ENCODE results near the gene APPL2.

Gene APPL2

GRCh38 chr12:105235732-105236476 is at the start of gene APPL2:
TSS of gene APPL2 (minus strand) at chr12:105236174. CDS start at chr12:105236012, 162 bp downstream.
- DNase-seq (ENCODE audit: low read depth in 2 of 2): peak; percentile 63 to 64

DNA sequence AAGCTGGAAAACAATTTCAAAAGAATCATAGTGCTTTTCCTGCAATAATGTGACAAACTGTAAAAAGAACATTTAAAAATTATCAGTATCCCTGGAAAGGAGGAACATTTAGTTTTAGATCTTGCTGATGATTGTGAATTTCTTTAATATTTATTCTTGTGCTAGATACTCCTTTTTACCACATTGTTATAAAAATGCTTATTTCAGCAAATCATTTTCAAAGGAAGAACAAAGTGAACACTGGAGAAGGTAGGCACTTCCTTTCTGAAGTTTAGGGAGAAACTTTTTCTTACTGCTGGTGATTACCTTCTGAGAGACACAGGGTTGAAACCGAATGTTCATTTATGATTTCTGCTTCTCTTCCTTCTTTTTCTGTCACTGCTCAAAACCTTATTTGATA is 49.4 kb upstream of the APPL2 start:
- no peak for DNase-seq (ENCODE audit: low read depth in 2 of 2)

GRCh38 chr12:105281694-105282049 is 45.7 kb upstream of the APPL2 start:
- no peak for DNase-seq (ENCODE audit: low read depth in 2 of 2)

DNA sequence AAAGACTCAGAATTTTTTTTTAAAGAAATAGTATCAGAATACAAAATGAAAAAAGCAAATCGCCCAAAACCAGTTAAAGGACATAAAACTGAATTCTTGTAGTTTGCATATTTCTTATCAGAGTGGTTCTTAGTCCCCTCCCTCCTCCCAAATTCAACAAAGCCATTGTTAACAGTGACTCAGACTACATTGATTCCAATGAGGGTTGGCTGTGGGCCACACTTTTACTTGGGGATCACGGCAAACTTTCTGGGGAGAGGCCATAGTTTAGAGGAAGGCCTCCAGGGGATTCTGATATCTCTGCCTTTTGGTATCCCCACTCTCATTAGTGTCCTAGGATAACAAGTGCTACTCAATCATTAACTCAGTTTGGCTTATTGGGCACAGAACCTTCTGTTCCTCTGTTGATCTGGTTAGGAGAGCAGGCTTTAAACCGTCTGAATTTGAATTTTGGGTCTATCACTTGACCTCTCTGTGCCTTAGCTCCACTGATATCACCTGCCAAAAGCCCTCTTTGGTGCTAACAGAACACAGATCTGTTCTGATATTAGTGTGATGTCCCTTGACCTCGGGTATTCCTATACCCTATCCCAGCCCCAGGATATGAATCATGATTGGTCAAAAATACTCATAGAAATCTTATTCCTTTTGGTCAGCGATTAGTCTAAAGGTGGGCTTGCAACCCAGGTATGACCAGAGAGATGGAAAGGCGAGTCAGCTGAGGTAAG is 45.2 kb upstream of the APPL2 start:
- DNase-seq (ENCODE audit: low read depth in 2 of 2): no peak

GRCh38 chr12:105279460-105280056 is 43.6 kb upstream of the APPL2 start:
- DNase-seq (ENCODE audit: low read depth in 2 of 2): no peak

DNA sequence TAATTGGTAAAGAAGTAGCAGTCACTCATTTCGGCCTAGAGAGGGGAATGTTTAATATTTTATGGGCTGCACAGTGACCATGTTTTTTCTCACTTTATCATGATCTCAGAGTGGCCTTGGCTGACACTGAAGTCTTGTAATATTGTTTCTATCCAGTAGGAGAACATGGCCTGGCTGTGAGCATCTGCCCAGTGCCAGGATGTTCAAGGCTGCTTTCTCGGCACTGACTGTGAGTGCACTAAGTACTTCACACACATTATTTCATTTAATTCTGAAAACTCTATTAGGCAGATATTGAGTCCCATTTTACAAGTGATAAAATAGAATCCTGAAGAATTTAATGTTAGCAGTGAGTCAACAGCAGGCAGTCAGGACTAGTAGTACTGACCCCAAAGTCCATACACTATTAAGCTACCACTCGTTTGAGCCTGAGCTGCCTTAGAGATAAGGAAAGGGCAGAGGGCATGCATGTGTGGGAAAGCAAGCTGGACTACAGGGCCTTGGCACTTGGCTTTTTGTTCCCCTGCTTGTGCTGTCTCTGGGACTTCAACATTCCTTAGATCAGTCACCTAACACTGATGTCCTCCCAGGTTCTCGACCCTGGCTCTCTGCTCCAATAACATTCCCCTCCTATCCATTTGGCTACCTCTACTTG is 42.2 kb upstream of the APPL2 start:
- DNase-seq (ENCODE audit: low read depth in 2 of 2): no peak

DNA sequence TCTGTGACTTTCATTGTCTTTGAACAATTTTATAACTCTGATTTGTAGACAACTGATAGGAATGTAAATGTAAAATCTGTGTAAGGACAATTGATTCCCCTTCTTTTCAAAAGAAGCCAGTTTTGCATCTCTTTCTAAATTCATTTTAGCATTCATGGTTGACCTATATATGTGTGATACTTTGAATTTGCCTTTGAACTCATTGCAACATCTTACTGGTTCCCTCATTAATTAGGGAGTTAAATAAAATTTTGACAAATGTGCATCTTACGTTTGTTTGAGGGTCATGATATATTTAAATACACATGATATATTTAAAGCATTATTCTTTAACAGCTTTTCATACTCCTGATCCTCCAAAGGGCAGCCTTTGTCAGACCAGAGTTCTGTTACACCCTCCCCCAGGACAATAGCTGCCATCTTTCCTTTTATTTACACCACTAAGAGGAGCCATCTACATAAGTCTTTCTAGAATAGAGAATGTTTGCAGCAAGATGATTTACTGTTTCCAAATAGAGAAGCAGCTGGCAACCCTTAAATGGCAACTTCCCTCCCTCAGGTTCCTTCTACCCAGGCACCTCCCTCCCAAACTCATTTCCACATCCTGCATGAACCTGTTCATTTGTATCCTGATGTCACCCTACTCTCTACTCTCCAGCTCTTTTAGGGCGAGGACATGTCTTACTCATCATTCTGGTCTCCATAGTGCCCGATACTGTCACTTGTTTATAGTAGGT is 40.2 kb upstream of the APPL2 start:
- no peak for DNase-seq (ENCODE audit: low read depth in 2 of 2)

DNA sequence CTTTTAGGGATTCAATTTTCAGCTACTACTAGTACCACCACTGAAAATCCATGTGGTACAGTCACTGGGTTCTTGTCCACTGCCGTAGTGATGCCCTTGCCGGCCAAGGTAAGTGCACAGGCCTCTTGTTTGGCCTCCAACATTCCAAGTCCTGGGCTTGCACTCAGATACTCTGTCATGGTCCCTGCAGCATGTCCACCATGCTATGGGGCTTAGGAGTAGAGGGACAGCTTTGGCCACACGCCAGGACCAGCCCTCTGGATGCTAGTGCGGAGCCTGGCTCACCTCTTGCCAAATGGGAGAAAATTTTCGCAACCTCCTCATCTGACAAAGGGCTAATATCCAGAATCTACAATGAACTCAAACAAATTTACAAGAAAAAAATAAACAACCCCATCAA is 38.6 kb upstream of the APPL2 start:
- no peak for DNase-seq (ENCODE audit: low read depth in 2 of 2)

DNA sequence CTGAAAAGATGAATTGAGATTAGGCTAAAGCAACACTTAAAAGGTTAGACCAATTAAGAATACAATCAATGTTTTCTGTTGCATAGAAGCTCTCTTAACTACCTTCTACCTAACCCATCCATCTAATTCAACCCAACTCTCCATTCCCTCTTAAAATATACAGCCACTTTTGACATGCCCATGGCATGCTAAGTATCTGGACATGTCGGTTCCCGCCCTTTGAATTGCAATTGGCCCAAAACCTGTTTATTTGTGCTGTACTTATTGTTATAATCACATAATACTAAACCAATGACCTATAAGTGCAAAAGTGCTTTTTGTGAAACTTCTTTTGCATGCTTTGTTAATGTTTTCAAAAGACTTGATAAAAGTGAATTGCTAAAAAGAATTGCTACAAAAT is 37.6 kb upstream of the APPL2 start:
- DNase-seq (ENCODE audit: low read depth in 2 of 2): no peak

- DNase-seq (ENCODE audit: low read depth in 2 of 2): no peak
Measured at GRCh38 chr12:105272814-105273416, 36.9 kb upstream of the APPL2 start.

DNA sequence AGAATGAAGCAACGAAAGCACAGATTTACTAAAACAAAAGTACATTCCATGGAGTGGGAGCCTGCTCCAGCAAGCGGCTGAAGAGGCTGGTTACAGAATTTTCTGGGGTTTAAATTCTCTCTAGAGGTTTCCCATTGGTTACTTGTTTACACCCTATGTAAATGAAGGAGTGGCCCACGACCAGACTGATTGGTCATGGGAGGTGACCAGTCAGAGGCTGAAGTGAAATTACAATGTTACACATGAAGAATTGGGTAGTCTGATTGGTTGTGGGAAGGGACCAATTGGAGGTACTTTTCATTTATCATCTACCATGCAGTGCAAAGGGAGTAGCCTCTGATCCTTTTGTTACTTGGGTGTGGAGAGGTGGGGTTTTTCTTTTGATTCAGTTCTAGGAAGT is 36.2 kb upstream of the APPL2 start:
- DNase-seq (ENCODE audit: low read depth in 2 of 2): no peak

DNA sequence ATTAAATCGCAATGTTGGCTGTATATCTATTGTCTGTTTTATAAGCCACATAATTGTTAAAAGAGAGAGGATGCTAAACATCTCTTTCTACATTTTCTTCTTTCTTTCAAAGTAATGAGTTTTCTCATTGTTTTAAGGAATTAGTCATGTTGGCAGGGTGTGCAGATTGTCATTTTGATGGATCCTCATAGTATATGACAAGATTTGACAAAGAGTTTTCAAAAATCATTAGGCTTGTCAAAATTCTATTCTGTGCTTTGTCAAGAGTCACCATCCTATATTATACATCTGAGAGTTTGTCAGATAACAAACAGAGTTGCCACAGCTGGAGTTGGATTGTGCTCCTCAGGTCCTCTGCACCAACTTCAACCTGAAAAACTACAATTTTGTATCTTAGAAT is 35.4 kb upstream of the APPL2 start:
- no peak for DNase-seq (ENCODE audit: low read depth in 2 of 2)

DNA sequence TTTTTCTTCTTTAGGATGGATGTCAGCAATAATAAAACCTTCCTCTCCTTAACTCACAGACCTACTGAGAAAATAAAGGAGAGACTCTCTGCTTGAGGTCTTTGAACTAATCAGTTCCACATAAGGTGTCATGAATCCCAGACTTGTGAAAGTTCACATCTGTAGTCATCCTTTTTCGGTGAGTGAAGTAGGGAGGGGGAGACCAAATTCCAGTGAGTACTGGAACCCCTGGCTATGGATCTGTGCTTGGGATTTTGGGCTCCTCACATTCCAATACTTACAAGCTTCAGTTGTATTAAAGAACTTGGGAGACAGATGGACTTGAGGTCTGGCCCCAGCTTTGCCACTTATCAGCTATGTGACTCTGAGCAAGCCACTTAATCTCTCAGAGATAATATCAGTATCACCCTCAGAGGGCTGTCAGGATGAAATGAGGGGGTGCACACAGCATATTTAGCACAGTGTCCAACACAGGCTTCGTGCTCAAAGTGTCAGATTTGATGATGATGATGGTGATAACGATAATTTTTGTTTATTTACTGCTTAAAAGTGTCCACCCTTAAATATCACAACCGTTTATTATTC is 34.8 kb upstream of the APPL2 start:
- no peak for DNase-seq (ENCODE audit: low read depth in 2 of 2)

DNA sequence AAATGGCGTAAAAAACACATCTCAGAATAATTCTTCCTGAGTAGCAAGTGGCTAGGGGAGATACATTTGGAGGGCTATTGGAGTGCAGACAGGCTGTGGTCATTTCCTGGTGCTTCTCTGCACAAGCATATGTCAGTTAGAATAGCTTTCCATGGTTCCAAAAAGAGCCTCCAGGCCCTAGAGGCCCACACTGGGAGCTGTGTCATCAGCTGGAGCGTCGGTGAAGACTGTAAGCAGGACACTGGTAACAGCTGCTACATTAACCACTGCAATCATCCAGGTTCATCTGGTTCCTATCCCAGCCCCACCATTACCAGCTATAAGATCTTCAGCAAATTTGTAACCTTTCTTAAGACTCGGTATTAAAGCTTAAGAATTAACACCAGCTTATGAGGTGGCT is 31.7 kb upstream of the APPL2 start:
- no peak for DNase-seq (ENCODE audit: low read depth in 2 of 2)

- no peak for DNase-seq (ENCODE audit: low read depth in 2 of 2)
Measured at GRCh38 chr12:105264771-105265170, 28.8 kb upstream of the APPL2 start.

- DNase-seq (ENCODE audit: low read depth in 2 of 2): peak in 1 of 2 experiments; percentile 35
Measured at GRCh38 chr12:105262461-105263184, 26.6 kb upstream of the APPL2 start.

DNA sequence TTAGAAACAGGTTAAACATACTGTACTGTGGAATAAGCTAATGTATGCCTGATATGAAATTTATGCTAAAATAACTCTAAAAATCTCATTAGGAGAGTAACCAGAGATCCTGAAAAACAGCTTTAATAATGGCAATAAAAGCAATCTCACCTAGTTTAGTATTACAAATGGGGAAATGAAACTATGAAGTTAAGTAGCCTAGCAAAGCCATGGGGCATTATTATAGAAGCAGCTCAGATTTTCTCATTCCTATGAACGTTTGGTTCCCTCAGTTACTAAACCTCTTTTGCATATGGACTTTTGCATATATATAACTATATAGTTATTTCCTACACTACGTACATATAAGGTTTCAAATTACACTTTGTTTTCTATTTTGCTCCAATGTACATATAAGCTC is 25.0 kb upstream of the APPL2 start:
- no peak for DNase-seq (ENCODE audit: low read depth in 2 of 2)

GRCh38 chr12:105259226-105259625 is 23.3 kb upstream of the APPL2 start:
- DNase-seq (ENCODE audit: low read depth in 2 of 2): no peak

- DNase-seq (ENCODE audit: low read depth in 2 of 2): peak; percentile 96 to 97
Measured at GRCh38 chr12:105257321-105257728, 21.4 kb upstream of the APPL2 start.

DNA sequence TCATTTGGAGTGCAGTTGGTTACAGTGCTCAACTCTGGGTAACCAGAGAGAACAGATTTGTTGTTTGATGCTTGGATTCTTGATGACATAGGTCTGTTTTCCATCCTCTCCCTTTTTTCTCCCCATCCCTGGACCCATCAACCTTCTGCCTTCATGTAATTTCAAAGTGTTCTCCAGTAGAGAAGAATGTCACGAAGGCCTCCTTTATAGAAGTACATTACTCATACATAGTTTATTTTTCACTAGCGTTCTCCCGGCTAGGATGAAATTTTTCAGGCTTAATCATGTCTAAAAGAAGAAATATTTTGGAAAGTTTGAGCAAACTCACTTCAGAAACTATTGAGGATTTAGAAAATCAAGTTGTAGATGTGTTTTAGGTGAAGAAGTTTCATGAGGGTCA is 20.9 kb upstream of the APPL2 start:
- peak; percentile 86 to 88 for DNase-seq (ENCODE audit: low read depth in 2 of 2)
